ENCODE results near the gene SMARCA5. TPM values are rescaled to one million over a fixed set of nuclear protein-coding genes. Genes with fewer than 3 reads are reported as not detected.

SMARCA5 gene
- total RNA-seq, 1 experiment from 2014 or later: 107 TPM

GRCh38 chr4:143514901-143515300 is 1.4 kb downstream of the SMARCA5 start:
- peaks cover 2% of the 10 kb centered on the region; the same call in 1 of the 2 replicates for H3K27me3 Mint-ChIP-seq (ENCODE audit: low read depth)
- peaks cover 24% of the 10 kb centered on the region for H3K79me2 ChIP-seq (ENCODE audit: insufficient read depth, low read length)
- H3K4me1 ChIP-seq (ENCODE audit: insufficient read depth, low read length): no peaks in the 10 kb centered on the region
- peaks cover 13 to 49% (median 48%) of the 10 kb centered on the region in 3 experiments; a peak in 6 of 7 replicates for H3K36me3 Mint-ChIP-seq (ENCODE audit: insufficient read depth in 1 of 3, low read depth in 3 of 3)
- no peaks in the 10 kb centered on the region for H3K27me3 ChIP-seq (ENCODE audit: insufficient read depth, low read length)
- H4K91ac ChIP-seq (ENCODE audit: insufficient read length, low read depth, low read length): no peak overlapping the region
- H2BK5ac ChIP-seq (ENCODE audit: insufficient read length, low read length): no peak overlapping the region
- no peaks in the 10 kb centered on the region for H3K23me2 ChIP-seq (ENCODE audit: insufficient read length, low read depth, low read length, poor library complexity, severe bottlenecking)
- H3K4me1 Mint-ChIP-seq: peaks cover 16 to 22% of the 10 kb centered on the region in 2 experiments
- no peaks in the 10 kb centered on the region for H3K79me1 ChIP-seq (ENCODE audit: insufficient read depth, low read depth, low read length, poor library complexity, severe bottlenecking)
- no peaks in the 10 kb centered on the region for H4K20me1 ChIP-seq (ENCODE audit: control insufficient read depth, insufficient read depth, insufficient read length)
- H2BK12ac ChIP-seq (ENCODE audit: insufficient read length, low read depth, low read length): no peak overlapping the region
- H3K14ac ChIP-seq (ENCODE audit: insufficient read depth, low read length): no peak overlapping the region
- H3K4me3 Mint-ChIP-seq: peak overlapping the region; percentile 96 to 97
- H3K18ac ChIP-seq (ENCODE audit: insufficient read length, low read depth, low read length): no peak overlapping the region
- H2BK20ac ChIP-seq (ENCODE audit: low read depth, low read length, poor library complexity, severe bottlenecking): no peak overlapping the region
- no peak overlapping the region for H3K23ac ChIP-seq (ENCODE audit: insufficient read length, low read depth, low read length)
- no peak overlapping the region for H3K4ac ChIP-seq (ENCODE audit: low read depth, low read length)
- H2BK120ac ChIP-seq (ENCODE audit: low read depth, low read length, poor library complexity, severe bottlenecking): no peak overlapping the region
- no peaks in the 10 kb centered on the region for H3K9me3 ChIP-seq (ENCODE audit: control insufficient read depth, low read depth, low read length)
- no peak overlapping the region for H3K56ac ChIP-seq (ENCODE audit: insufficient read length, low read depth, low read length)
- no peak overlapping the region for H2AFZ ChIP-seq (ENCODE audit: low read length)
- peak overlapping the region in 2 of 3 experiments; percentile 68 to 97; a peak in 3 of 7 replicates for H3K27ac Mint-ChIP-seq
- DNase-seq: no peak
- no peaks in the 10 kb centered on the region for H3K9me3 Mint-ChIP-seq
- WGBS (ENCODE audit: extremely low coverage, insufficient read length, low lambda C conversion rate): no CpG with 5 or more reads among the region's 5 CpGs
- H3K9ac ChIP-seq (ENCODE audit: extremely low read depth, insufficient read length, low read length): peak overlapping the region; percentile 92
- no peak overlapping the region for H4K8ac ChIP-seq (replicated peaks; ENCODE audit: insufficient read length, low read depth, low read length)
- H2AK5ac ChIP-seq (ENCODE audit: insufficient read length, low read length): no peak overlapping the region
- H3T11ph ChIP-seq (ENCODE audit: low read length): no peak overlapping the region
- H2BK15ac ChIP-seq (ENCODE audit: low read depth, low read length): no peak overlapping the region
- H3K4me2 ChIP-seq (ENCODE audit: insufficient read depth, insufficient read length, low read length): peak overlapping the region; percentile 53
- H3K27ac ChIP-seq (ENCODE audit: insufficient read length, low read depth, low read length): no peak overlapping the region
- H4K5ac ChIP-seq (ENCODE audit: insufficient read length, low read depth, low read length): no peak overlapping the region
- no peak for TF ChIP-seq CTCF (conservative IDR thresholded peaks at IDR 0.05)

Data from H9 (cell line).